Suprapubic skin (tissue), 3 donors: ENCODE data around the gene DNAI7.

Source experiments
- POLR2A ChIP-seq, 2 donors: fragments of 450-650 bp; IDR thresholded peaks; one replicate each; pipeline ENCODE4 v1.6.1; 2017; ENCODE audit warnings: antibody characterized with exemption in 2 of 2, mild to moderate bottlenecking in 2 of 2, moderate library complexity in 2 of 2
- TF ChIP-seq, protein P1 (sequence below), 2 donors: fragments of 200-600 bp in 1 of 2; fragments of 450-650 bp in 1 of 2; sonication (generic) in 1 of 2; IDR thresholded peaks; one replicate each; pipeline ENCODE4 v1.5.1; 2016 to 2019; ENCODE audit warnings: antibody characterized with exemption in 2 of 2, mild to moderate bottlenecking in 1 of 2, moderate library complexity in 1 of 2

DNA sequence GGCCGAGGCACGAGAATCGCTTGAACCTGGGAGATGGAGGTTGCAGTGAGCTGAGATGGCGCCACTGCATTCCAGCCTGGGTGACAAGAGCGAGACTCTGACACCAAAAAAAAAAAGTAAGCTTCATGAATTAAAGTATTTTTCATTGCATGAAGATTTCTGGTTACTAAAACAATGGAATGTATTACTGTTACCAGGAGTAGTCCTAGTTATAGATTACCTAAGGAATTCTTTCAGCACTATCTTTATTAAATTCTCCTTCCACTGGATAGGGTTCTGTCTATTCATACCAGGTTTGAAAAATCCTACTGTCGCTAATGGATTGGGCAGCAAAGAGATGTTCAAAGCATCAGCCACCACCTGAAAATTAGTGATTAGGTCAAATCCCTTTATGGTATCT is 12.5 kb upstream of the DNAI7 start:
- TF ChIP-seq POLR2A (IDR thresholded peaks at IDR 0.05) = no peak
- TF ChIP-seq, protein P1, sequence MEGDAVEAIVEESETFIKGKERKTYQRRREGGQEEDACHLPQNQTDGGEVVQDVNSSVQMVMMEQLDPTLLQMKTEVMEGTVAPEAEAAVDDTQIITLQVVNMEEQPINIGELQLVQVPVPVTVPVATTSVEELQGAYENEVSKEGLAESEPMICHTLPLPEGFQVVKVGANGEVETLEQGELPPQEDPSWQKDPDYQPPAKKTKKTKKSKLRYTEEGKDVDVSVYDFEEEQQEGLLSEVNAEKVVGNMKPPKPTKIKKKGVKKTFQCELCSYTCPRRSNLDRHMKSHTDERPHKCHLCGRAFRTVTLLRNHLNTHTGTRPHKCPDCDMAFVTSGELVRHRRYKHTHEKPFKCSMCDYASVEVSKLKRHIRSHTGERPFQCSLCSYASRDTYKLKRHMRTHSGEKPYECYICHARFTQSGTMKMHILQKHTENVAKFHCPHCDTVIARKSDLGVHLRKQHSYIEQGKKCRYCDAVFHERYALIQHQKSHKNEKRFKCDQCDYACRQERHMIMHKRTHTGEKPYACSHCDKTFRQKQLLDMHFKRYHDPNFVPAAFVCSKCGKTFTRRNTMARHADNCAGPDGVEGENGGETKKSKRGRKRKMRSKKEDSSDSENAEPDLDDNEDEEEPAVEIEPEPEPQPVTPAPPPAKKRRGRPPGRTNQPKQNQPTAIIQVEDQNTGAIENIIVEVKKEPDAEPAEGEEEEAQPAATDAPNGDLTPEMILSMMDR (IDR thresholded peaks at IDR 0.05) = no peak
